Measurements from ENCODE around the gene ICAM2.

ICAM2 gene

GRCh38 chr17:64066716-64067115 is 46.3 kb upstream of the ICAM2 start:
- Histone ChIP-seq H3K27me3 (ENCODE audit: insufficient read depth, low read depth) (no peaks in the 10 kb centered on the region), H3K27ac (no peak overlapping the region), H3K4me3 (IDR thresholded peaks at IDR 0.05; ENCODE audit: insufficient read depth, low read depth, low read length) (no peak overlapping the region), H3K36me3 (ENCODE audit: insufficient read depth) (peaks cover 13% of the 10 kb centered on the region; the same call in 1 of the 2 replicates), H3K4me2 (no peak overlapping the region), H3K79me2 (ENCODE audit: insufficient read depth, low read depth) (no peaks in the 10 kb centered on the region), H3K4me1 (ENCODE audit: low read depth, poor library complexity, severe bottlenecking) (no peaks in the 10 kb centered on the region), H3K9ac (no peak overlapping the region), H2AFZ (ENCODE audit: low read depth) (no peak overlapping the region), H4K20me1 (ENCODE audit: insufficient read depth) (no peaks in the 10 kb centered on the region)
- TF ChIP-seq CTCF (conservative IDR thresholded peaks at IDR 0.05; ENCODE audit: low read depth, low read length) = no peak

GRCh38 chr17:64065161-64065560 is 44.7 kb upstream of the ICAM2 start:
- no peak overlapping the region for H3K9ac ChIP-seq
- H3K36me3 ChIP-seq (ENCODE audit: insufficient read depth) = peaks cover 3% of the 10 kb centered on the region; the same call in 1 of the 2 replicates
- H3K27me3 ChIP-seq (ENCODE audit: insufficient read depth, low read depth) = no peaks in the 10 kb centered on the region
- H3K4me3 ChIP-seq (IDR thresholded peaks at IDR 0.05; ENCODE audit: insufficient read depth, low read depth, low read length) = no peak overlapping the region
- no peak for TF ChIP-seq CTCF (conservative IDR thresholded peaks at IDR 0.05; ENCODE audit: low read depth, low read length)
- no peak overlapping the region for H3K4me2 ChIP-seq
- no peaks in the 10 kb centered on the region for H3K79me2 ChIP-seq (ENCODE audit: insufficient read depth, low read depth)
- H3K27ac ChIP-seq = no peak overlapping the region
- no peak overlapping the region for H2AFZ ChIP-seq (ENCODE audit: low read depth)
- H4K20me1 ChIP-seq (ENCODE audit: insufficient read depth) = no peaks in the 10 kb centered on the region
- peaks cover 5% of the 10 kb centered on the region for H3K4me1 ChIP-seq (ENCODE audit: low read depth, poor library complexity, severe bottlenecking)

- Histone ChIP-seq H3K79me2 (ENCODE audit: insufficient read depth, low read depth) (no peaks in the 10 kb centered on the region), H3K4me2 (no peak overlapping the region), H3K9ac (no peak overlapping the region), H2AFZ (ENCODE audit: low read depth) (no peak overlapping the region), H3K27me3 (ENCODE audit: insufficient read depth, low read depth) (no peaks in the 10 kb centered on the region), H3K36me3 (ENCODE audit: insufficient read depth) (no peaks in the 10 kb centered on the region; the same call in 1 of the 2 replicates), H4K20me1 (ENCODE audit: insufficient read depth) (no peaks in the 10 kb centered on the region), H3K4me3 (IDR thresholded peaks at IDR 0.05; ENCODE audit: insufficient read depth, low read depth, low read length) (no peak overlapping the region), H3K27ac (no peak overlapping the region), H3K4me1 (ENCODE audit: low read depth, poor library complexity, severe bottlenecking) (peaks cover 9% of the 10 kb centered on the region)
- no peak for TF ChIP-seq CTCF (conservative IDR thresholded peaks at IDR 0.05; ENCODE audit: low read depth, low read length)
Measured at GRCh38 chr17:64064331-64064730, 43.9 kb upstream of the ICAM2 start.

GRCh38 chr17:64063766-64064224 is 43.4 kb upstream of the ICAM2 start:
- Histone ChIP-seq H3K4me3 (IDR thresholded peaks at IDR 0.05; ENCODE audit: insufficient read depth, low read depth, low read length) (no peak overlapping the region), H3K4me1 (ENCODE audit: low read depth, poor library complexity, severe bottlenecking) (peaks cover 15% of the 10 kb centered on the region), H3K27me3 (ENCODE audit: insufficient read depth, low read depth) (no peaks in the 10 kb centered on the region), H3K27ac (no peak overlapping the region), H3K9ac (no peak overlapping the region), H4K20me1 (ENCODE audit: insufficient read depth) (no peaks in the 10 kb centered on the region), H3K4me2 (no peak overlapping the region), H3K79me2 (ENCODE audit: insufficient read depth, low read depth) (no peaks in the 10 kb centered on the region), H3K36me3 (ENCODE audit: insufficient read depth) (no peaks in the 10 kb centered on the region; the same call in 1 of the 2 replicates), H2AFZ (ENCODE audit: low read depth) (no peak overlapping the region)
- TF ChIP-seq CTCF (conservative IDR thresholded peaks at IDR 0.05; ENCODE audit: low read depth, low read length) = no peak; the same call in 1 of the 2 replicates
